Upper lobe of right lung (tissue), 1 donor: ENCODE data around the gene ADAD2. TPM values are rescaled to one million over a fixed set of nuclear protein-coding genes. Genes with fewer than 3 reads are reported as not detected.
A peak's percentile ranks its signal among the peaks of the same experiment; 100 is the strongest.

ENCODE experiments used
- ATAC-seq: fragments of 200-7000 bp; cut with Tn5 transposase; one replicate; pipeline ENCODE4 v1.9.1; 2020; ENCODE audit warnings: mild to moderate bottlenecking, moderate library complexity
- DNase-seq: peaks from one replicate; pipeline ENCODE4 v3.0.0-alpha.2; 2020
- H3K27ac ChIP-seq: fragments of 200-600 bp; one replicate; pipeline ENCODE4 v1.8.0; 2022
- H3K27me3 ChIP-seq: fragments of 200-600 bp; one replicate; pipeline ENCODE4 v1.8.0; 2022; ENCODE audit warnings: mild to moderate bottlenecking
- H3K36me3 ChIP-seq: fragments of 200-600 bp; one replicate; pipeline ENCODE4 v1.8.0; 2022
- H3K4me1 ChIP-seq: fragments of 200-600 bp; one replicate; pipeline ENCODE4 v1.8.0; 2022
- H3K4me3 ChIP-seq: fragments of 200-600 bp; one replicate; pipeline ENCODE4 v1.8.0; 2022; ENCODE audit warnings: mild to moderate bottlenecking
- H3K9me3 ChIP-seq: fragments of 200-600 bp; one replicate; pipeline ENCODE4 v1.8.0; 2022
- CTCF ChIP-seq: fragments of 200-600 bp; IDR thresholded peaks from one replicate; pipeline ENCODE4 v1.8.0; 2022; ENCODE audit warnings: antibody characterized with exemption
- intact Hi-C: fragments of 100-400 bp; cut with DNase I; formaldehyde crosslinking; loops from one replicate; pipeline ENCODE4 v1.11.0; 2022
- total RNA-seq: library from RNA; stranded (reverse); fragmentation: NEBNext Ultra II Directional; extraction: Animal tissue kit (Norgen Biotek cat#: 25700); gene quantifications from one replicate; pipeline ENCODE4 v1.2.1, GENCODE V29; 2021
- donor health status: DM: no; HTN: yes; CAD: no; lungs with severe emphysema.

Gene ADAD2
- total RNA-seq, 1 donor from 2014 or later, result 0.52 TPM

- no peaks in the 10 kb centered on the region for H3K9me3 ChIP-seq
- no peaks in the 10 kb centered on the region for H3K36me3 ChIP-seq
- no peak overlapping the region for H3K27ac ChIP-seq
- peaks cover 23% of the 10 kb centered on the region for H3K27me3 ChIP-seq
- no peak for ATAC-seq
- no peaks in the 10 kb centered on the region for H3K4me1 ChIP-seq
- intact Hi-C loops, result no loop called here
- DNase-seq, result no peak
- H3K4me3 ChIP-seq, result no peak overlapping the region
- no peak for TF ChIP-seq CTCF
Measured at GRCh38 chr16:84159800-84160199, 31.2 kb upstream of the ADAD2 start.

- intact Hi-C loops, result no loop called here
- no peak overlapping the region for H3K4me3 ChIP-seq
- H3K27me3 ChIP-seq, result peaks cover 23% of the 10 kb centered on the region
- ATAC-seq (peak; percentile 16), DNase-seq (peak; percentile 51)
- no peaks in the 10 kb centered on the region for H3K36me3 ChIP-seq
- no peak overlapping the region for H3K27ac ChIP-seq
- no peak for TF ChIP-seq CTCF
- H3K9me3 ChIP-seq, result no peaks in the 10 kb centered on the region
- H3K4me1 ChIP-seq, result no peaks in the 10 kb centered on the region
Measured at GRCh38 chr16:84161037-84161436, 29.9 kb upstream of the ADAD2 start.

- Histone ChIP-seq H3K4me3 (no peak overlapping the region), H3K4me1 (no peaks in the 10 kb centered on the region), H3K9me3 (no peaks in the 10 kb centered on the region), H3K36me3 (no peaks in the 10 kb centered on the region), H3K27me3 (peaks cover 23% of the 10 kb centered on the region), H3K27ac (no peak overlapping the region)
- ATAC-seq, result no peak
- TF ChIP-seq CTCF, result no peak
- DNase-seq, result no peak
- intact Hi-C loops, result no loop called here
Measured at GRCh38 chr16:84161801-84162200, 29.2 kb upstream of the ADAD2 start.

- Histone ChIP-seq H3K27ac (no peak overlapping the region), H3K4me1 (no peaks in the 10 kb centered on the region), H3K4me3 (no peak overlapping the region), H3K27me3 (peaks cover 21% of the 10 kb centered on the region), H3K36me3 (no peaks in the 10 kb centered on the region), H3K9me3 (no peaks in the 10 kb centered on the region)
- intact Hi-C loops, result no loop called here
- no peak for DNase-seq
- ATAC-seq, result no peak
- TF ChIP-seq CTCF, result no peak
Measured at GRCh38 chr16:84165746-84166145, 25.2 kb upstream of the ADAD2 start.

GRCh38 chr16:84166796-84167695, 23.9 kb upstream of the ADAD2 start:
- intact Hi-C loops, result no loop called here
- peaks cover 10% of the 10 kb centered on the region for H3K27me3 ChIP-seq
- H3K27ac ChIP-seq, result no peak overlapping the region
- H3K4me1 ChIP-seq, result no peaks in the 10 kb centered on the region
- no peak overlapping the region for H3K4me3 ChIP-seq
- no peak for ATAC-seq
- H3K9me3 ChIP-seq, result no peaks in the 10 kb centered on the region
- DNase-seq, result no peak
- H3K36me3 ChIP-seq, result no peaks in the 10 kb centered on the region
- no peak for TF ChIP-seq CTCF
